GM03348 (cell line): Measurements from ENCODE around the gene FEN1.

ENCODE experiments used
- DNase-seq: peaks from one replicate; pipeline ENCODE4 v3.0.0; 2012; ENCODE audit warnings: low spot score

FEN1 gene

DNA sequence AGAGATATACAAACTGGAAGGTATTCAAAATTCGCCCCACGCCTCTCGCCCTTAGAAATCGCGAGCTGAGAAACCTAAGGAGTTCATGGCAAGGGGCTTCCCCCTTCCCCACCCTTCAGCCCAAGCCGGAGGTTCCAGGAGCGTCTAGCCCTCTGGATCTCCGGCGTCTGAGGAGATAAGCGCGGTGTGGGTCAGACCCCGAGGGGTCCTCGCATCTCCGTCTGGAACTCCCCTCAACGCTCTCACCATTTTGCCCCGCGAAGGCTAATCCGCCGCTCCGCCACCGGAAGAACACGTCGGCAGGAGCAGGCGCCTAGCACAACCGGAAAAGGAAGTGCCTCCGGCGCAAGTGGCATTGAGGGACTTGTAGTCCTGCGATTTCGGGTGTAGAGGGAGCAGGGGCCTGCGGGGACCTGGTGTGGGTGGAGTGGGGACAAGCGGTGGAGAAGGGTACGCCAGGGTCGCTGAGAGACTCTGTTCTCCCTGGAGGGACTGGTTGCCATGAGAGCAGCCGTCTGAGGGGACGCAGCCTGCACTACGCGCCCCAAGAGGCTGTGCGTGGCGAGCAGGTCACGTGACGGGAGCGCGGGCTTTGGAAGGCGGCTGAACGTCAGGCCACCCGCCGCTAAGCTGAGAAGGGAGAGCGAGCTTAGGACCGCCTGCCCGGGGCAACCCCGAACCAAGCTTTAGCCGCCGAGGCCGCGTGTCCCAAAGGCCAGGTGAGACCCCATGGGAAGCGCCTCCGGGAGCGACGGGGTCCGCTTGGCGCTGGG is at the start of gene FEN1, which contains the start of gene TMEM258:
Gene FEN1, plus strand, starts transcription at position 602 of the 773 bp plus-strand sequence. CDS start 2,451 bp downstream, outside the sequence.
Gene TMEM258, minus strand, starts transcription at position 290 of the 773 bp plus-strand sequence. Its CDS starts 41 bp downstream, at position 249.
- DNase-seq, result peak; percentile 93

GRCh38 chr11:61743486-61744095 is 49.1 kb upstream of the FEN1 start:
- DNase-seq, result no peak

- no peak for DNase-seq
Observed at GRCh38 chr11:61744181-61744580, 48.5 kb upstream of the FEN1 start.

GRCh38 chr11:61744609-61745156 is 48.0 kb upstream of the FEN1 start:
- no peak for DNase-seq

- no peak for DNase-seq
Observed at GRCh38 chr11:61745781-61746441, 46.8 kb upstream of the FEN1 start.

- no peak for DNase-seq
Observed at GRCh38 chr11:61746442-61747191, 46.1 kb upstream of the FEN1 start.

GRCh38 chr11:61747192-61747966 is 45.3 kb upstream of the FEN1 start:
- DNase-seq, result peak; percentile 94

- no peak for DNase-seq
Observed at GRCh38 chr11:61747967-61748285, 44.8 kb upstream of the FEN1 start.

- no peak for DNase-seq
Observed at GRCh38 chr11:61749591-61750217, 43.0 kb upstream of the FEN1 start.

GRCh38 chr11:61750631-61751273 is 42.0 kb upstream of the FEN1 start:
- DNase-seq, result no peak

DNA sequence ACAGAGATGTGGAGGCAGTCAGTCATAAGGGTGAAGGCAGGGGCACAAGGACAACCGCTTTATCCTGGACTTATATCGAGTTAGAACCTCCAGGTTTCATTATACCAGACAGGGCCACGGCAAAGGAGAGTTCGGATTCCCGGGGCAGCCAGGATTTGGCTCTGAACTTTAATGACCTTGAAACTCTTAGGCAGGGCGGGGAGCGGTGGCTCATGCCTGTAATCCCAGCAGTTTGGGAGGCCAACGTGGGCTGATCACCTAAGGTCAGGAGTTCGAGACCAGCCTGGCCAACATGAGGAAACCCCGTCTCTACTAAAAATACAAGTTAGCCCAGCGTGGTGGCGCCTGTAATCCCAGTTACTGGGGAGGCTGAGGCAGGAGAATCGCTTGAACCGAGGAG is 41.3 kb upstream of the FEN1 start:
- no peak for DNase-seq

- peak; percentile 92 for DNase-seq
Observed at GRCh38 chr11:61752117-61752924, 40.4 kb upstream of the FEN1 start, which contains the start of gene MYRF. MYRF (plus strand) TSS chr11:61752636; CDS start chr11:61752745, 109 bp downstream.

DNA sequence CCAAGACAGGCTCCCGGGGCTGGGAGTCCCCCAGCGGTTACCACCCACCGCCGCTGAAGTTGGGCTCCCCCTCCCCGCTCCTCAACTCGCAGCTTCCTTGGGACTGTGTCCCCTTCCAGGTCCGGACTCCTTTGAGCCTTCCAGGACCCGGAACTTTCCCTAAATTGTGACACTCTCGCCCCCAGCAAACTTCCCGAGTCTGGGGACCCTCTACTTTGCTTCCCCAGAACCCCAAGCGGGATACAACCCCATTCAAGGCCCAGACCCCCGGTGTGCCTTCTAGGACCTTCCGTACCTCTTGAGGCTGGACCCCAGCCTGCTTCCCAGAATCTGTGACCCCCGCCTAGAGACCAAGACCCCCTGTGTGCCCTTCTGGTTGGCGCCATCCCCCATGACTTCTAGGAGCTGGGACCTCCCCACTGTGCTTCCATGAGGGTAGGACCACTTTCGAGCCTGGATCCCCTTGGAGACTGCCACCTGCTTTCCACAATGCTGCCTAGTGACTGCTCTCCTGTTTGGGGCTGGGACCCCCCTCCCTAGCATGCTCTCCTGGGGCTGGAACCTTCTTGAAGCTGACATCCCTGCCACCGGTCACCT is 39.7 kb upstream of the FEN1 start:
- no peak for DNase-seq

DNA sequence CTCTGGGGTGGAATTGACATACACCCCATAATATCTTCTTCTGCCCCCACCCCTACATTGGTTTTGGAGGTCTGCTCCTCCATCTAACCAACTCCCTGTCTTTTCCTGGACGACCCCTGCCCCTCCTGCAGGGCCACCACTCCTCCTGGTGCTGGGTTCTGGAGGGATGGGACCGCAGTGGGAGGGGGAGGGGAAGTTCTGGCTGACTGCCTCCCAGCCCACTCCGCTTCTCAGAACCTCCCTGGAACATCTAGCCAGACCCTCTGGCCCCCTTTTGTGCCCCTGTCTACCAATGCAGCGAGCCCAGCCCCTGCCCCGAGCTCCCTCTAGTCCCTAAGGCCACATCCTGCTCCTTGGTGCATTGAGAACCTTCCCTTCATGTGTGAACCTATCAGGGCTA is 39.0 kb upstream of the FEN1 start:
- DNase-seq, result no peak

GRCh38 chr11:61754534-61755482 is 37.9 kb upstream of the FEN1 start:
- DNase-seq, result no peak

- DNase-seq, result no peak
Observed at GRCh38 chr11:61756147-61756451, 36.6 kb upstream of the FEN1 start.

DNA sequence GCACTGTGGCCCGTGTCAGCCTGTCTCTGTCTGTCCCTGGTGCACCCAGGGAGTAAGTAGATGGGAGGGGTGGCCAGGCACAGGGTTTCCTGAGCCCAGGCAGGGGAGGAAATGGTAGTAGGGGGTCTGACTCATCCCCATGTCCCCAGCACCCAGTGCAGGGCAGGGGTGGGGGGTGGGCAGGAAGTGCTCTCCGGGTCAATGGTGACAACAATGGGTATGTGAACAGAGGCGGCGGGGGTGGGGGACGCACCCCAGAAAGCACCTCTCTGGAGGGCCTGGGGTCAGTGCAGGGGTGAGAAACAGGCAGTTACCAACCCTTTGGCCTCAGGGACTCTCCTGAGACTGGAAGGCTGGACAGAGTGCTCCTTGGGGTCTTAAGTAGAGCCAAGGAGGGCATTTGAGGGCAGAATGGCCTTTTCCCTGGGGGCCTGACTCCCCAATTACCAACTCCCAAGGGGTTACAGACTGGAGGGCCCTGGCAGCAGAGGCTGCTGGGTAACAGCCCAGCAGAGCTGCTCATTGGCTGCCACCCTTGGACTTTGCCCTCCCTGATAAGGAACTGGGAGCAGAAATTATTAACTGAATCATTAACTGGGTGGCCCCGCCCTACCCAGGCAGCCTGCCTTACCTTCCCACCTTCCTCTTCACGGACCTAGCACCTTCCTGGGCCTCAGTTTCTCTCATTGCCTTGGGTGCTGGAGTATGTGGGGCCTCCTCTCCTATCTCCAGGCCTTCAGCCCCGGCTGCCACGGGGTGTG is 36.1 kb upstream of the FEN1 start:
- DNase-seq, result no peak
